Measurements from ENCODE around the gene USP32. TPM values are rescaled to one million over a fixed set of nuclear protein-coding genes. Genes with fewer than 3 reads are reported as not detected.
"Not testable (repeated sequence)": the region's sequence is repeated elsewhere in the genome, so short reads cannot be mapped to it uniquely, and the experiment has no call there.

The USP32 gene
- polyA plus RNA-seq, 3 donors, result 10.1 to 26.6 (median 16.6) TPM

- H3K27me3 ChIP-seq (ENCODE audit: control insufficient read depth in 2 of 2, insufficient read depth in 2 of 2, low read length in 2 of 2); H3K4me2 ChIP-seq (replicated peaks; ENCODE audit: extremely low read depth, low read length, poor library complexity, severe bottlenecking); intact Hi-C loops (cut with micrococcal nuclease); H4K20me1 ChIP-seq (ENCODE audit: insufficient read depth, low read length); H3K9ac ChIP-seq (ENCODE audit: insufficient read depth, low read length, poor library complexity, severe bottlenecking); DNase-seq; H3K4me3 ChIP-seq (replicated peaks in 1 of 3; ENCODE audit: low read depth in 2 of 3, low read length in 3 of 3); H3K4me3 Mint-ChIP-seq; H3K79me2 ChIP-seq (ENCODE audit: insufficient read depth, low read length); H3K9me3 ChIP-seq (replicated peaks in 1 of 2; ENCODE audit: control insufficient read depth in 1 of 2, insufficient read depth in 1 of 2, low read length in 2 of 2); H3K27ac ChIP-seq (ENCODE audit: low read depth in 1 of 2, low read length in 2 of 2); H3K9me3 Mint-ChIP-seq; H3K27ac Mint-ChIP-seq; H3K27me3 Mint-ChIP-seq (ENCODE audit: low read depth in 3 of 3); H2AFZ ChIP-seq (ENCODE audit: insufficient read depth, low read depth, low read length, poor library complexity, severe bottlenecking): not testable (repeated sequence)
- Histone ChIP-seq H3K36me3 (replicated peaks in 1 of 2; ENCODE audit: control insufficient read depth in 1 of 2, insufficient read depth in 2 of 2, low read length in 2 of 2) (peaks cover 26 to 37% of the 10 kb centered on the region in 2 donors), H3K4me1 (ENCODE audit: control insufficient read depth in 1 of 2, insufficient read depth in 2 of 2, low read length in 2 of 2) (peaks cover 12 to 15% of the 10 kb centered on the region in 2 donors)
- WGBS (ENCODE audit: insufficient coverage), result 100% methylated on average over 3 of the region's 6 CpGs
- peaks cover 29 to 38% of the 10 kb centered on the region in 2 donors for H3K36me3 Mint-ChIP-seq
- H3K4me1 Mint-ChIP-seq, result peaks cover 17% of the 10 kb centered on the region
Observed at GRCh38 chr17:60174767-60175166, 217.2 kb downstream of the USP32 start.

GRCh38 chr17:60174035-60174434 is 217.9 kb downstream of the USP32 start:
- H3K27ac Mint-ChIP-seq, result no peak overlapping the region

More at GRCh38 chr17:60174035-60174434, 217.9 kb downstream of the USP32 start:
- H3K9me3 ChIP-seq (replicated peaks in 1 of 2; ENCODE audit: control insufficient read depth in 1 of 2, insufficient read depth in 1 of 2, low read length in 2 of 2), result no peaks in the 10 kb centered on the region
- no peak for TF ChIP-seq CTCF (IDR thresholded peaks at IDR 0.05)
- intact Hi-C loops (cut with micrococcal nuclease), result no loop called here
- no peak overlapping the region for H3K4me2 ChIP-seq (replicated peaks; ENCODE audit: extremely low read depth, low read length, poor library complexity, severe bottlenecking)
- H4K20me1 ChIP-seq (ENCODE audit: insufficient read depth, low read length), result no peaks in the 10 kb centered on the region
- H3K27me3 Mint-ChIP-seq (ENCODE audit: low read depth in 3 of 3), result no peaks in the 10 kb centered on the region
- H3K79me2 ChIP-seq (ENCODE audit: insufficient read depth, low read length), result no peaks in the 10 kb centered on the region
- H3K27me3 ChIP-seq (ENCODE audit: control insufficient read depth in 2 of 2, insufficient read depth in 2 of 2, low read length in 2 of 2), result no peaks in the 10 kb centered on the region
- H3K36me3 Mint-ChIP-seq, result peaks cover 24 to 30% of the 10 kb centered on the region in 2 donors
- peaks cover 12 to 16% of the 10 kb centered on the region in 2 donors for H3K4me1 ChIP-seq (ENCODE audit: control insufficient read depth in 1 of 2, insufficient read depth in 2 of 2, low read length in 2 of 2)
- no peak overlapping the region for H2AFZ ChIP-seq (ENCODE audit: insufficient read depth, low read depth, low read length, poor library complexity, severe bottlenecking)
- H3K9ac ChIP-seq (ENCODE audit: insufficient read depth, low read length, poor library complexity, severe bottlenecking), result no peak overlapping the region
- H3K4me3 Mint-ChIP-seq, result no peak overlapping the region
- DNase-seq, result no peak
- H3K36me3 ChIP-seq (replicated peaks in 1 of 2; ENCODE audit: control insufficient read depth in 1 of 2, insufficient read depth in 2 of 2, low read length in 2 of 2), result peaks cover 21 to 30% of the 10 kb centered on the region in 2 donors
- WGBS (ENCODE audit: insufficient coverage), result 83% methylated on average over 3 of the region's 3 CpGs
- H3K4me3 ChIP-seq (replicated peaks in 1 of 3; ENCODE audit: low read depth in 2 of 3, low read length in 3 of 3), result no peak overlapping the region
- H3K4me1 Mint-ChIP-seq, result peaks cover 21% of the 10 kb centered on the region
- H3K27ac ChIP-seq (ENCODE audit: low read depth in 1 of 2, low read length in 2 of 2), result no peak overlapping the region
- H3K9me3 Mint-ChIP-seq, result peaks cover 0 to 7% (median 0%) of the 10 kb centered on the region in 7 donors

Data from CD14-positive monocyte (primary cell).